Pancreas (tissue), 10 donors: ENCODE data around the gene UTP4. TPM values are rescaled to one million over a fixed set of nuclear protein-coding genes. Genes with fewer than 3 reads are reported as not detected.
A peak's percentile ranks its signal among the peaks of the same experiment; 100 is the strongest.

Experiments used
- ATAC-seq, 4 donors: fragments of 200-7000 bp; cut with Tn5 transposase; one replicate each; pipeline versions ENCODE4 v1.8.0 to v1.9.1; 2020; ENCODE audit warnings: mild to moderate bottlenecking in 4 of 4, moderate library complexity in 4 of 4
- DNase-seq, 6 donors: peaks; one replicate each; pipeline ENCODE4 v3.0.0-alpha.2; 2020
- FAIRE-seq: peaks from 2 replicates; lab custom pipeline; 2012; peaks lifted over from hg19 to GRCh38; lab: Jason Lieb, UNC
- H3K27ac ChIP-seq, 4 donors: fragments of 200-600 bp; sonication (generic); 1 replicate in 3 of 4; 2 replicates in 1 of 4; pipeline versions ENCODE4 v1.5.0 to v1.8.0; 2020
- H3K27me3 ChIP-seq, 4 donors: fragments of 200-600 bp; one replicate each; pipeline ENCODE4 v1.8.0; 2021
- H3K36me3 ChIP-seq, 3 donors: fragments of 200-600 bp; sonication (generic) in 1 of 3; one replicate each; pipeline versions ENCODE4 v1.5.0 to v1.8.0; 2020 to 2021
- H3K4me1 ChIP-seq, 3 donors: fragments of 200-600 bp; one replicate each; pipeline ENCODE4 v1.8.0; 2021
- H3K4me3 ChIP-seq, 4 donors: fragments of 200-600 bp; sonication (generic) in 2 of 4; one replicate each; pipeline versions ENCODE4 v1.5.0 to v1.8.0; 2020 to 2021
- H3K9me3 ChIP-seq, 4 donors: fragments of 200-600 bp; one replicate each; pipeline ENCODE4 v1.8.0; 2021
- WGBS, 2 donors: extraction: QIAGEN DNeasy Blood & Tissue Kit; methylation state at CpG; one replicate each; pipeline ENCODE4 v1.1.7; 2013; 5-methylcytosine and 5-hydroxymethylcytosine counted together
- intact Hi-C, 3 donors: fragments of 100-400 bp; cut with DNase I; formaldehyde crosslinking; loops; one replicate each; pipeline versions ENCODE4 v1.11.1 to v1.14.2; 2022
- polyA plus RNA-seq, 2 donors: library from polyadenylated mRNA; stranded (reverse); fragments of 200-250 nt; gene quantifications; one replicate each; pipeline ENCODE4 v1.2.3, GENCODE V29; 2013
- total RNA-seq, 6 donors: library from RNA; stranded (reverse); fragmentation: NEBNext Ultra II Directional in 4 of 6; extraction: Animal tissue kit (Norgen Biotek cat#: 25700) in 4 of 6; gene quantifications; one replicate each; pipeline versions ENCODE4 v1.2.1 to v1.2.4, GENCODE V29; 2021 to 2023
- TF ChIP-seq, protein P1 (sequence below), 4 donors: fragments of 200-600 bp; sonication (generic) in 3 of 4; IDR thresholded peaks; one replicate each; pipeline versions ENCODE4 v1.5.0 to v1.8.0; 2021; ENCODE audit warnings: antibody characterized with exemption in 4 of 4
- donor health status: healthy with polysubstance abuse.
- donor health status: DM: no; HTN: no; CAD: no; lungs with moderate emphysema.
- donor health status: DM: no; HTN: no; CAD: no.
- donor health status: control.
- donor health status: control.
- donor health status: Bipolar disorder and iron deficiency.
- donor health status: DM: yes; HTN: yes; CAD: no.
- donor health status: DM: no; HTN: no; CAD: no.
- donor health status: DM: no; HTN: no; CAD: no.
- donor health status: DM: yes; HTN: yes; CAD: no.

UTP4 gene
- total and polyA plus RNA-seq, 8 donors, result 11.6 to 29.0 (median 21.8) TPM

- Histone ChIP-seq H3K4me1 (peaks cover 0 to 14% (median 0%) of the 10 kb centered on the region in 3 donors), H3K9me3 (no peaks in the 10 kb centered on the region), H3K4me3 (no peak overlapping the region), H3K27ac (peak overlapping the region in 1 of 4 donors; percentile 13), H3K27me3 (no peaks in the 10 kb centered on the region), H3K36me3 (no peaks in the 10 kb centered on the region)
- TF ChIP-seq, protein P1, sequence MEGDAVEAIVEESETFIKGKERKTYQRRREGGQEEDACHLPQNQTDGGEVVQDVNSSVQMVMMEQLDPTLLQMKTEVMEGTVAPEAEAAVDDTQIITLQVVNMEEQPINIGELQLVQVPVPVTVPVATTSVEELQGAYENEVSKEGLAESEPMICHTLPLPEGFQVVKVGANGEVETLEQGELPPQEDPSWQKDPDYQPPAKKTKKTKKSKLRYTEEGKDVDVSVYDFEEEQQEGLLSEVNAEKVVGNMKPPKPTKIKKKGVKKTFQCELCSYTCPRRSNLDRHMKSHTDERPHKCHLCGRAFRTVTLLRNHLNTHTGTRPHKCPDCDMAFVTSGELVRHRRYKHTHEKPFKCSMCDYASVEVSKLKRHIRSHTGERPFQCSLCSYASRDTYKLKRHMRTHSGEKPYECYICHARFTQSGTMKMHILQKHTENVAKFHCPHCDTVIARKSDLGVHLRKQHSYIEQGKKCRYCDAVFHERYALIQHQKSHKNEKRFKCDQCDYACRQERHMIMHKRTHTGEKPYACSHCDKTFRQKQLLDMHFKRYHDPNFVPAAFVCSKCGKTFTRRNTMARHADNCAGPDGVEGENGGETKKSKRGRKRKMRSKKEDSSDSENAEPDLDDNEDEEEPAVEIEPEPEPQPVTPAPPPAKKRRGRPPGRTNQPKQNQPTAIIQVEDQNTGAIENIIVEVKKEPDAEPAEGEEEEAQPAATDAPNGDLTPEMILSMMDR (IDR thresholded peaks at IDR 0.05), result no peak
- DNase-seq (no peak), ATAC-seq (peak in 2 of 4 donors; percentile 6 to 43), FAIRE-seq (no peak)
- intact Hi-C loops, result no loop called here
- 83 to 91% methylated on average over 3 of the region's 3 CpGs for WGBS, 2 donors
These were observed 45.3 kb upstream of the UTP4 start for GRCh38 chr16:69087161-69087581.

GRCh38 chr16:69088684-69089083 is 43.8 kb upstream of the UTP4 start:
- H3K27ac ChIP-seq, result peak overlapping the region in 2 of 4 donors; percentile 8 to 49
- no peak overlapping the region for H3K4me3 ChIP-seq
- FAIRE-seq (no peak), DNase-seq (no peak), ATAC-seq (peak in 1 of 4 donors; percentile 7)
- 75 to 77% methylated on average over 4 of the region's 4 CpGs for WGBS, 2 donors
- TF ChIP-seq, protein P1 (IDR thresholded peaks at IDR 0.05), result no peak
- peaks cover 0 to 14% (median 0%) of the 10 kb centered on the region in 3 donors for H3K4me1 ChIP-seq
- no peaks in the 10 kb centered on the region for H3K27me3 ChIP-seq
- intact Hi-C loops, result no loop called here
- H3K9me3 ChIP-seq, result no peaks in the 10 kb centered on the region
- H3K36me3 ChIP-seq, result no peaks in the 10 kb centered on the region

DNA sequence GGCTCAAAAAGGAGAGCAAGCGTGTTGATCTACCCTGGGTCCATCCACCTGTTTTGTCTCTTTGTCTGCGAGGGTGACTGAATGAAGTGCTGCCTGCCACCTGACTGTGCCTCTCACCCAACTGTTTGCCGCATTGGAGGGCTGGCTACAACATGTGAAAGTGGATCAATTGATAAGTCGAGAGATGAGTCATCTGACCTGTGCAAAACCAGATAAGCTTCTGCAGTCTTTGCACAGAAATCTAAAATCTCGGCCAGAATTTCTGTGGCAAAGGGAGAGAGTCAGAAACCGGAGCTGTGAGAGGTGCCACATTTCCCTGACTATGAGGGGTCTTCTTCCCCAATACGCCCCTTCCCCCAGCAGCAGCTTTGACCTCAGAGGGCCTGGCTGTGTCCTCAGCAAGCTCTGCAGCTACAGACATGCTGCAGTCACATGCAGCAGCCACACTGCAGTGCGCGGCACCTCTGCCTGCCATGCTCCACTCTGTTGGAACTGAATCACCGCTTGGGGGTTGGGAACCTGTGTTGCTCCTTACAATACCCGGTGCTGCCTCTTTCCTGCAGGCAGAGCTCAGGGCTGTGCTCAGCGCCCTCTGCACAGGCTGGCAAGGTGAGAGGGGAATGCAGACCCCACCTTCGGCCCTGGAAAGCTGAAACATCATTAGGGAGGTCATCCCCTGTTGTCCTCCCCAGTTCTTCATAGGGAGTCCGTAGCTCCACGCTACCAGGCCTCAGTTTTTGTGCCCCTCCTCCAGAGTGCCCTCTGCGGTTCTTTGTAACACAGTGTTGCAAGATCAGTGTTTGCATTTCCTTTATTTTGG is 43.1 kb upstream of the UTP4 start:
- H3K36me3 ChIP-seq, result no peaks in the 10 kb centered on the region

GRCh38 chr16:69093974-69094373 is 38.5 kb upstream of the UTP4 start:
- Histone ChIP-seq H3K9me3 (no peaks in the 10 kb centered on the region), H3K4me1 (peaks cover 0 to 10% (median 0%) of the 10 kb centered on the region in 3 donors), H3K27ac (no peak overlapping the region), H3K4me3 (no peak overlapping the region), H3K36me3 (no peaks in the 10 kb centered on the region), H3K27me3 (no peaks in the 10 kb centered on the region)
- ATAC-seq (no peak), FAIRE-seq (no peak), DNase-seq (no peak)
- WGBS, 2 donors, result 85 to 88% methylated on average over 3 of the region's 3 CpGs
- intact Hi-C loops, result no loop called here
- TF ChIP-seq, protein P1 (IDR thresholded peaks at IDR 0.05), result no peak

More for the DNA sequence above, 43.1 kb upstream of the UTP4 start:
- TF ChIP-seq, protein P1 (IDR thresholded peaks at IDR 0.05), result no peak
- FAIRE-seq (no peak), DNase-seq (peak in 2 of 6 donors; percentile 48 to 49), ATAC-seq (peak; percentile 84 to 88 (median 86))
- peaks cover 0 to 14% (median 0%) of the 10 kb centered on the region in 3 donors for H3K4me1 ChIP-seq
- no peak overlapping the region for H3K4me3 ChIP-seq
- no peaks in the 10 kb centered on the region for H3K9me3 ChIP-seq
- peak overlapping the region in 2 of 4 donors; percentile 8 to 49 for H3K27ac ChIP-seq
- whole genome bisulfite sequencing, 2 donors, result 35 to 36% methylated on average over 16 of the region's 16 CpGs
- intact Hi-C loops, result no loop called here
- no peaks in the 10 kb centered on the region for H3K27me3 ChIP-seq

- H3K36me3 ChIP-seq, result no peaks in the 10 kb centered on the region
- TF ChIP-seq, protein P1 (IDR thresholded peaks at IDR 0.05), result no peak
- H3K9me3 ChIP-seq, result no peaks in the 10 kb centered on the region
- no peak overlapping the region for H3K27ac ChIP-seq
- WGBS, 2 donors, result 89 to 91% methylated on average over 5 of the region's 5 CpGs
- H3K27me3 ChIP-seq, result no peaks in the 10 kb centered on the region
- H3K4me1 ChIP-seq, result peaks cover 0 to 7% (median 0%) of the 10 kb centered on the region in 3 donors
- intact Hi-C loops, result no loop called here
- DNase-seq (no peak), FAIRE-seq (no peak), ATAC-seq (no peak)
- no peak overlapping the region for H3K4me3 ChIP-seq
These were observed 37.9 kb upstream of the UTP4 start for GRCh38 chr16:69094501-69094900.
